HUES64 (cell line): ENCODE measurements around the gene IFI30.
"Not testable (repeated sequence)": the region's sequence is repeated elsewhere in the genome, so short reads cannot be mapped to it uniquely, and the experiment has no call there.

Experiments
- H3K27ac ChIP-seq: 2 replicates; pipeline ENCODE4 v1.7.0; 2013; ENCODE audit warnings: low read depth, low read length, inconsistent platforms
- H3K27me3 ChIP-seq: 2 replicates; pipeline ENCODE4 v1.6.1; 2013; ENCODE audit warnings: mild to moderate bottlenecking, low read length; ENCODE audit not compliant: insufficient read depth
- H3K36me3 ChIP-seq: 2 replicates; pipeline ENCODE4 v1.6.1; 2013; ENCODE audit warnings: mild to moderate bottlenecking, low read length; ENCODE audit not compliant: insufficient read depth
- H3K4me1 ChIP-seq: 2 replicates; pipeline ENCODE4 v1.6.1; 2013; ENCODE audit warnings: mild to moderate bottlenecking, low read length, moderate library complexity; ENCODE audit not compliant: insufficient read depth
- H3K4me3 ChIP-seq: 2 replicates; pipeline ENCODE4 v1.5.1; 2013; ENCODE audit warnings: mild to moderate bottlenecking, low read length, moderate library complexity
- H3K9ac ChIP-seq: 2 replicates; pipeline ENCODE4 v1.6.1; 2013; ENCODE audit warnings: mild to moderate bottlenecking, low read depth, low read length
- H3K9me3 ChIP-seq: 2 replicates; pipeline ENCODE4 v1.6.1; 2013; ENCODE audit warnings: low read depth, low read length; ENCODE audit not compliant: insufficient read depth
- WGBS: fragments of 150-250, 120-280 bp; methylation state at CpG from one replicate; pipeline ENCODE4 v1.1.7; 2013; ENCODE audit warnings: missing lambda C conversion rate; 5-methylcytosine and 5-hydroxymethylcytosine counted together

IFI30 gene

DNA sequence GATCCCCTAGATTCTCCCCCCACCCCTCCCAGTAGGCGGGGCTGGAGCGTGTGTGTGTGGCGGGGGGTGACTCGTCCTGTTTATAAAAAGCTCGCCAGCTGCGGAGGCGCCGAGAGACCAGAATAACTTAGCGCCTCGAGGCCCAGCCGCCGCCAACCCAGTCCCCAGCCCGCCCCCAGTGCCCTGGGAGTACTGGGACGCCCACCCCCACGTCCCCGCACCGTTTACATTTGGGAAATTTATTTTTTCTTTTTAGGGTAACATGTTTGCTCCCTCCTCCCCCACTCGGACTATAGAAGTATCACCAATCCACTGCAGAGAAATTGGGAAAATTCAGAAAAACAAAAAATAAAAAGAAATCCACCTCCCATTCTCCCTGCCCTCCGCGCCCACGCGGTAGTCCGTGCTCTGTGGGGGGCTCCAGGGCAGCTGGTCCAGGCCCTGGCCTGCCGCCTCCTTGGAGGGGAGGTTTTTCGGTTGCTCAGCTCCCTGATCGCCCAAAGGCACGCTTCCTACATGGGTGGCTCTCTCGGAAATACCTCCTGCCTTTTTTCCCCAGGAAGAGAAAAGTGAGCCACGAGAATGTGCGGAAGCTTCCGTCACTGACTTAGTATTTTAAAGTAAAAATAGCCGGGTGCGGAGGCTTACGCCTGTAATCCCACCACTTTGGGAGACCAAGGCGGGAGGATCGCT lies 31.7 kb downstream of the IFI30 start:
- Histone ChIP-seq H3K9ac (peak overlapping the region; percentile 74), H3K27me3 (peaks cover 7% of the 10 kb centered on the region; the same call in 1 of the 2 replicates), H3K4me1 (peaks cover 9% of the 10 kb centered on the region; the same call in 1 of the 2 replicates), H3K9me3 (no peaks in the 10 kb centered on the region), H3K27ac (peak overlapping the region; percentile 97), H3K36me3 (peaks cover 10% of the 10 kb centered on the region; the same call in 1 of the 2 replicates), H3K4me3 (peak overlapping the region; percentile 72)
- WGBS: 13% methylated on average over 29 of the region's 36 CpGs

DNA sequence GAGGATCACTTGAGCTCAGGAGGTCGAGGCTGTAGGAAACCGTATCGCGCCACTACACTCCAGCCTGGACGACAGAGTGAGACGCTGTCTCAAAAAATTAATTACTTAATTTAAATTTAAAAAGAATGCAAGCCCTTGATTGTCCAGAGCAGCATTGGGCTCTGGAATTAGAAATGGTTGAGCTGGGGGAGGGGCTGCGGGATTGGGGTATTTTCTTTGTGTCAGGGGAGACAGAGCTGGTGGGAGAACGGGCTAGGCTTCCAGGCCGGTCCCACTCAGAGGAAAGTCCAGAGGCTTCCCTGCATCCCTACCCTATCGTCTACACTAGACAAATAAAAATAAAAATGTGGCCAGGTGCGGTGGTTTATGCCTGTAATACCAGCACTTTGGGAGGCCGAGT lies 32.4 kb downstream of the IFI30 start:
- Histone ChIP-seq H3K9ac (peak overlapping the region; percentile 74; the same call in 1 of the 2 replicates), H3K27ac (peak overlapping the region; percentile 97; the same call in 1 of the 2 replicates), H3K27me3 (peaks cover 7% of the 10 kb centered on the region; the same call in 1 of the 2 replicates), H3K4me1 (peaks cover 9% of the 10 kb centered on the region; the same call in 1 of the 2 replicates), H3K9me3 (no peaks in the 10 kb centered on the region), H3K36me3 (peaks cover 10% of the 10 kb centered on the region; the same call in 1 of the 2 replicates), H3K4me3 (peak overlapping the region; percentile 72)
- WGBS: 86% methylated on average over 10 of the region's 12 CpGs

DNA sequence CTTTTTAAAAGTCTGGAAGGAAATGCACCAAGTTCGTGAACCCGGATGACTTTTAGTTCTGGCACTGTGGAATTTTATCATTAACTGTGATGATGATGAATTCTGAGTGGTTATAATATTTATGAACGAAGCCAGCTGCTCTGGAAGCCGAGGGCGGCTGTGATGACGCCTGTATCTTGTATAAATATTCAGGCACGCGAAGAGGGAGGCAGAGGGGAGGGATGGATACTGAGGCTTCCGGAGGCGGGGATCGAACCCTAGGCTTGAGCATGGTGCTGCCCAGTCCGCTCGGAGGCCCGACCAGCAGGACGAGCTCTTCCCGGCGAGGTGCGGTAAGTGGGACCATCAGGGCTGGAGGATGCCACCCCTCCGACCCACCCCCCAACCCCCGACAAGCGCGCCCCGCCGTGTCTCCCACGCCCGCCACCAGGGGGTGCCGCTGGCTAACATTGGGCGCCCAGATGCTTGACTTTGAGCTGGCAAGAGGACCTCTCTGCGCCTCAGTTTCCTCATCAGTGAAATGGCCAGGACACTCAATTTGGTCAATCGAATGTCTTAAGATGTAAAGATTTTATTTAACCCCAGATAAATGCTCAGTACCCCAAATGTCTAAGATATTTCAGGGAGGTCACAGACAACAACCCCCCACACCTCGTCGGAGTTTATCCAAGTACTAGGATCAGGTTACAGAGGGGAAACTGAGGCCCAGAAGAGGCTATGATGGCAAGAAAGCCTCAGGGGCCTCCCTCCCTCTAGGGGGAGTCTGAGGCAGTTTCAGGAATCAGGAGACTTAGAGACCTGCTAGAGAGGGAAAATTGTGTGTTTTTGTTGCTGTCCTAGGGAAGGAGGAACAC lies 34.7 kb downstream of the IFI30 start:
- Histone ChIP-seq H3K9ac (no peak overlapping the region), H3K9me3 (no peaks in the 10 kb centered on the region), H3K4me3 (no peak overlapping the region), H3K4me1 (peaks cover 9% of the 10 kb centered on the region; the same call in 1 of the 2 replicates), H3K36me3 (no peaks in the 10 kb centered on the region), H3K27ac (no peak overlapping the region), H3K27me3 (peaks cover 2% of the 10 kb centered on the region; the same call in 1 of the 2 replicates)
- WGBS: 44% methylated on average over 30 of the region's 32 CpGs

DNA sequence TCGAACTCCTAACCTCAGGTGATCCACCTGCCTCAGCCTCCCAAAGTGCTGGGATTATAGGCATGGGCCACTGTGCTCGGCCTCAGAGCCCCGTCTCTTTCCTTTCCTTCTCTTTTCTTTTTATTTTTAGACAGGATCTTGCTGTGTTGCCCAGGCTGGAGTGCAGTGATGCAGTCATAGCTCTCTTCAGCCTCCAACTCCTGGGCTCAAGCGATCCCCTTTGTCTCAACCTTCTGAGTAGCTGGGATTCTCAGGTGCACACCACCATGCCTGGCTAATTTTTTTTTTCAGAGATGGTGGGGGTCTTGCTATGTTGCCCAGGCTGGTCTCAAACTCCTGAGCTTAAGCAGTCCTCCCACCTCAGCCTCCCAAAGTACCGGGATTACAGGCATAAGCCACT lies 36.3 kb downstream of the IFI30 start:
- not testable (repeated sequence) for H3K9ac ChIP-seq, H3K4me3 ChIP-seq, H3K9me3 ChIP-seq, H3K27ac ChIP-seq, H3K27me3 ChIP-seq, H3K4me1 ChIP-seq, H3K36me3 ChIP-seq
- WGBS: 90% methylated on average over 5 of the region's 5 CpGs

DNA sequence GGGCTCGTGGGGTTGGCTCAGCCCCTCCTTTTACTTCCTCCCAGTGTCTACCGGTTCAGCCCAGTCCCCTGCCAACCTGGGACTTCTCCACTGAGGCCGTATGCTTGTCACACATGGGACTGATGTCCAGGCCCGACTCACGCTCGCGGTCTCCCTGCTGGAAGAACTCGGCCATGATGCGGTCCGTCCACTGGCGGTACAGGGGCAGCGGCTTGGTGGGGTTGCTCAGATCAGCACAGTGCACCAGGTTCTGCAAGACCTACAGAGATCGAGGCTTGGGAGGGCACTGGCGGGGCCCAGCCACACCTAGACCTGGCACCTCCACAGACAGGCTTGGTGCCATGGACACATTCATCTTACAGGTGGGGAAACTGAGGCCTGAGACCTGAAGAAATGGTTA lies 38.1 kb downstream of the IFI30 start:
- Histone ChIP-seq H3K36me3 (no peaks in the 10 kb centered on the region), H3K27me3 (no peaks in the 10 kb centered on the region), H3K9me3 (no peaks in the 10 kb centered on the region), H3K9ac (no peak overlapping the region), H3K4me1 (0 out of 2 replicates have a peak, but pooled peaks cover 3% of the 10 kb centered on the region), H3K27ac (no peak overlapping the region), H3K4me3 (no peak overlapping the region)
- WGBS: 91% methylated on average over 14 of the region's 14 CpGs

DNA sequence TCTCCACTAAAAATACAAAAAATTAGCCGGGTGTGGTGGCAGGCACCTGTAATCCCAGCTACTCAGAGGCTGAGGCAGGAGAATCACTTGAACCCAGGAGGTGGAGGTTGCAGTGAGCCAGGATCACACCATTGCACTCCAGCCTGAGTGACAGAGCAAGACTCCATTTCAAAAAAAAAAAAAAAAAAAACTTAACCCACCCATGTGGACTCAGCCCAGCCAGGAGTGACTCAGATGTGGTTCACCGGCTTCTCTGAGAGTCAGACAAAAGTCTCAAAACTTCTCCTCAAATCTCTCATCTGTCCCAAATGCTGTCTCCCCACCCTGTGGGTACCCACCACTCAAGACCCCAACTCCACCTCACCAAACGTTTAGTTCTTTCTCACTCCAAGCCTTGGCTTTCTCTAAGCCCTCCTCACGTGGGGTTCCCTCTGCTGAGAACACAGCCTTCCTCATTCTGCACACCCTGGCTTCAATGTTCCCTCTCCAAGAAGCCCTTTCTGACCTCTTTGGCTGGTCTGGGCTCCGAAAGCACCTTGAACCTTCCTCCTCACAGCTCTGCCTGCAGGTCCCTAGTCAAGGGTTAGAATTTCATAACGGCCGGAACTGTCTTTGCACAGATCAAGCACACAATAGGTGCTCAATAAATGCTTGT lies 41.3 kb downstream of the IFI30 start:
- Histone ChIP-seq H3K9me3 (no peaks in the 10 kb centered on the region), H3K9ac (no peak overlapping the region), H3K36me3 (no peaks in the 10 kb centered on the region), H3K27ac (no peak overlapping the region), H3K27me3 (no peaks in the 10 kb centered on the region), H3K4me1 (no peaks in the 10 kb centered on the region; the same call in 1 of the 2 replicates), H3K4me3 (no peak overlapping the region)
- 79% methylated on average over 7 of the region's 7 CpGs for WGBS

DNA sequence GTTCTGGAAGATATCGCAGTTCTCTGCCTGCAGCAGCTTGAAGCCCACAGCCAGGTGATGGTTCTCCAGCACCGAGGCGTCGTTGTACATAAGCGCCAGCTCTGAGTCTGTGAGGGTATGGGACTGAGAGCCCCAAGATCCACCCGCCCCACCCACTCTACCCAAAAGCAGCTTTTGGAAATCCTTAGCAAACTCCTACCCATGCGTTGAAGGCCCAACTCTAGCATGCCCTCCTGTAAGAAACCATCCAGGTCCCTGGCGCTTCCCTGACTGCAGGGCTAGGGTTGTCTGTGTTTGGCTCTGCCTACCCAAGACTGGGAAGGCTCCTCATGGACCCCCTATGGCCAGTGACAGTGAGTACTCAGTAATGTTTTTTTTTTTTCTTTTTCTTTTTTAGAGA lies 43.2 kb downstream of the IFI30 start:
- Histone ChIP-seq H3K9me3 (no peaks in the 10 kb centered on the region), H3K4me3 (no peak overlapping the region), H3K36me3 (no peaks in the 10 kb centered on the region), H3K27me3 (no peaks in the 10 kb centered on the region), H3K9ac (no peak overlapping the region), H3K4me1 (no peaks in the 10 kb centered on the region; the same call in 1 of the 2 replicates), H3K27ac (no peak overlapping the region)
- 92% methylated on average over 8 of the region's 8 CpGs for WGBS

DNA sequence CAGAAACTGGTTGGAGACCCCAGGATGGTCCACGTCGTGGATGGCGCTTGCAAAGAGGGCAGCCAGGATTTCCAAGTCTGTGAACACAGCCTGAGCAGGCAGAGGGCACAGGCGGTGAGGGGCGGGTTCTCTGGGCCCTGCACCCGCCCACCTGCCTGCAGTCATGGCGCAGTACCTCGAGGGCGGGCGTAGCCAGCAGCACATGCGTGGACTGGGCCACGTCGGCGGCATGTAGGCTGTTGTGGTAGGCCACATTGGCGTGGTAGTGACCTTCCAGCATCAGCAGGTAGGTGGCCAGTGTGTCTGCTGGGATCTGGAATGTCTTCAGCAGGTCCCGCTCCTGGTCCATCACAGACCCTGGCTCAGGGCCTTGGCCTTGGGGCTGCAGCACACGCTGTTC lies 44.5 kb downstream of the IFI30 start:
- H3K9ac ChIP-seq: no peak overlapping the region
- no peaks in the 10 kb centered on the region for H3K9me3 ChIP-seq
- no peaks in the 10 kb centered on the region; the same call in 1 of the 2 replicates for H3K4me1 ChIP-seq
- H3K27me3 ChIP-seq: no peaks in the 10 kb centered on the region
- no peak overlapping the region for H3K27ac ChIP-seq
- no peaks in the 10 kb centered on the region for H3K36me3 ChIP-seq
- H3K4me3 ChIP-seq: no peak overlapping the region
- 91% methylated on average over 17 of the region's 17 CpGs for WGBS

DNA sequence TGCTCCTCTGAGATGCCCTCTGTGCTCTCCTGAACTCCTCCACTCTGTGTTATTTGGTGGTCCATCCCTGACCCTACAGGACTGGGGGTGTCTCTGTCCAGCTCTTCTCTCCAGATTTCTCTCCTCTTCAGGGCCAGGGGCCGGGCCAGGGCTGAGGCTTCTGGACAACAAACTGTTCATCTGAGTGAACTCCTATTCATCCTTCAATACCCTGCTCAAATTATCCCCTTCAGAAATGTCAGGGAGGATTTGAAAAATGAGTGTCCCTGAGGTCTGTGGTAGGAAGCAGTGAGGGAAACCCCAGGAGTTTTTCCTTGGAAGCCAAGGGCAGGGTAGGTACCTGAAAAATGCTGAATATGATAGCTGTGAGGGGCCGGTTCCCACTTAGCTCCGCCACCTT lies 45.0 kb downstream of the IFI30 start:
- H3K9ac ChIP-seq: no peak overlapping the region
- H3K4me1 ChIP-seq: no peaks in the 10 kb centered on the region; the same call in 1 of the 2 replicates
- 92% methylated on average over 2 of the region's 3 CpGs for WGBS
- no peaks in the 10 kb centered on the region for H3K9me3 ChIP-seq
- no peak overlapping the region for H3K27ac ChIP-seq
- H3K36me3 ChIP-seq: no peaks in the 10 kb centered on the region
- H3K27me3 ChIP-seq: no peaks in the 10 kb centered on the region
- no peak overlapping the region for H3K4me3 ChIP-seq

DNA sequence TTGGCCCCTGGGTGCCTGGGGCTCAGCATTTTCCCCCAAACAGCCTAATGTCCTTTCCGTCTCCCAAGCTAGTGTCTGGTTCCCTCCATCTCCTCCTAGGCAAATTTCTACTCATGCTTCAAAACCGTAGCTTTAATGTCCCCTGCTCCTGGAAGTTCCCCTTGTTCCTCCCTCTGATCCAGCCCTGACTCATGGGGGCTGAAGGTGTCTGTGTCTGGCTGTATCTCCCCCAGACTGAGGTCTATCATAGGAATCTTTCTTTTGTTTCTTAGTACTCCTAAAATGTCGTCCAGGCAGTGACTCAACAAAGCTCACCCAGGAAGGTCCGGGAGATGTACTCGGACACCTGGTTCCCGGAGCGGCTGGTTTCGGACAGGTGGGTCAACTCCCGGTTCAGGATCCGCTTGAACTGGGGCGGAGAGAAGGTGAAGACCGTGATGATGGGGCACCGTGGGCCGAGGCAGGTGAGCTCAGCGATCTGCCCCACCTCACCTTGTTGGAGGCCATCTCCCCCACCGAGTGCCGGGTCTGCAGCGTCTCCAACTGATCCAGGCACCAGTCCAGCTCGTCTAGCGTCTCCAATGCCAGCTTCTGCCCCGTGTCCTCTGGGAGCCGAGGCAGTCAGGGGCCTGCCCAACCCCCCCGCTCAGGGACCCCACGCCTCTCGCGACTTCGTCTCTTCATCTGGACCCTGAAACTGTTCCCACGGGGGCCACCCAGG lies 46.5 kb downstream of the IFI30 start:
- Histone ChIP-seq H3K4me3 (peak overlapping the region; percentile 43; the same call in 1 of the 2 replicates), H3K27ac (no peak overlapping the region), H3K27me3 (peaks cover 5% of the 10 kb centered on the region), H3K36me3 (no peaks in the 10 kb centered on the region), H3K9me3 (no peaks in the 10 kb centered on the region), H3K9ac (no peak overlapping the region), H3K4me1 (no peaks in the 10 kb centered on the region; the same call in 1 of the 2 replicates)
- 86% methylated on average over 28 of the region's 28 CpGs for WGBS
